ENCODE results near the gene QPCTL.
"Not testable (repeated sequence)": the region's sequence is repeated elsewhere in the genome, so short reads cannot be mapped to it uniquely, and the experiment has no call there.

QPCTL gene

GRCh38 chr19:45717131-45717982 lies 24.9 kb downstream of the QPCTL start:
- DNase-seq (ENCODE audit: low read depth), result peak; percentile 88

- DNase-seq (ENCODE audit: low read depth), result no peak
Measured at GRCh38 chr19:45717983-45718650, 25.7 kb downstream of the QPCTL start.

- not testable (repeated sequence) for DNase-seq (ENCODE audit: low read depth)
Measured at GRCh38 chr19:45720065-45720464, 27.6 kb downstream of the QPCTL start.

- DNase-seq (ENCODE audit: low read depth), result not testable (repeated sequence)
Measured at GRCh38 chr19:45728683-45729082, 36.2 kb downstream of the QPCTL start.

GRCh38 chr19:45729800-45730290 lies 37.4 kb downstream of the QPCTL start:
- no peak for DNase-seq (ENCODE audit: low read depth)

GRCh38 chr19:45730368-45731288 lies 38.2 kb downstream of the QPCTL start, which contains the start of gene FBXO46:
TSS of gene FBXO46 (minus strand) at chr19:45730896. CDS start at chr19:45713495, 17,401 bp downstream.
- DNase-seq (ENCODE audit: low read depth), result peak; percentile 89

GRCh38 chr19:45733160-45733810 lies 40.8 kb downstream of the QPCTL start, which contains the start of gene MEIOSIN:
TSS of gene MEIOSIN (plus strand) at chr19:45733439. CDS start at chr19:45735377, 1,938 bp downstream.
- DNase-seq (ENCODE audit: low read depth), result no peak

GRCh38 chr19:45739498-45740439 lies 47.3 kb downstream of the QPCTL start:
- DNase-seq (ENCODE audit: low read depth), result no peak

- DNase-seq (ENCODE audit: low read depth), result no peak
Measured at GRCh38 chr19:45742969-45743368, 50.5 kb downstream of the QPCTL start.

GRCh38 chr19:45745606-45746005 lies 53.1 kb downstream of the QPCTL start:
- no peak for DNase-seq (ENCODE audit: low read depth)

- DNase-seq (ENCODE audit: low read depth), result no peak
Measured at GRCh38 chr19:45746866-45747265, 54.4 kb downstream of the QPCTL start.

GRCh38 chr19:45747513-45747912 lies 55.0 kb downstream of the QPCTL start:
- DNase-seq (ENCODE audit: low read depth), result no peak

- DNase-seq (ENCODE audit: low read depth), result not testable (repeated sequence)
Measured at GRCh38 chr19:45751483-45751882, 59.0 kb downstream of the QPCTL start.

GRCh38 chr19:45752639-45753038 lies 60.2 kb downstream of the QPCTL start:
- no peak for DNase-seq (ENCODE audit: low read depth)

- DNase-seq (ENCODE audit: low read depth), result no peak
Measured at GRCh38 chr19:45753548-45753947, 61.1 kb downstream of the QPCTL start.
